NK-92 (cell line): ENCODE results near the gene MAGI2.
"Not testable (repeated sequence)": the region's sequence is repeated elsewhere in the genome, so short reads cannot be mapped to it uniquely, and the experiment has no call there.

Experiments
- DNase-seq: peaks from one replicate; lab custom pipeline; 2025; ENCODE audit not compliant: unreplicated experiment; lab: John Stamatoyannopoulos, UW

Gene MAGI2

GRCh38 chr7:78329001-78329655 lies 1124.3 kb downstream of the MAGI2 start:
- DNase-seq, result no peak

GRCh38 chr7:78327718-78328117 lies 1125.7 kb downstream of the MAGI2 start:
- DNase-seq, result no peak

GRCh38 chr7:78326876-78327275 lies 1126.6 kb downstream of the MAGI2 start:
- no peak for DNase-seq

GRCh38 chr7:78326189-78326588 lies 1127.3 kb downstream of the MAGI2 start:
- DNase-seq, result no peak

GRCh38 chr7:78323118-78323517 lies 1130.3 kb downstream of the MAGI2 start:
- DNase-seq, result no peak

GRCh38 chr7:78322231-78322630 lies 1131.2 kb downstream of the MAGI2 start:
- DNase-seq, result not testable (repeated sequence)

- DNase-seq, result no peak
Observed at GRCh38 chr7:78317371-78317770, 1136.1 kb downstream of the MAGI2 start.

- DNase-seq, result no peak
Observed at GRCh38 chr7:78316110-78316509, 1137.4 kb downstream of the MAGI2 start.

- no peak for DNase-seq
Observed at GRCh38 chr7:78315119-78315518, 1138.3 kb downstream of the MAGI2 start.

GRCh38 chr7:78311181-78311580 lies 1142.3 kb downstream of the MAGI2 start:
- no peak for DNase-seq

GRCh38 chr7:78307892-78308291 lies 1145.6 kb downstream of the MAGI2 start:
- no peak for DNase-seq

- DNase-seq, result no peak
Observed at GRCh38 chr7:78306634-78307033, 1146.8 kb downstream of the MAGI2 start.

- no peak for DNase-seq
Observed at GRCh38 chr7:78301407-78301806, 1152.1 kb downstream of the MAGI2 start.

- DNase-seq, result no peak
Observed at GRCh38 chr7:78299088-78299487, 1154.4 kb downstream of the MAGI2 start.

- DNase-seq, result no peak
Observed at GRCh38 chr7:78296644-78297371, 1156.7 kb downstream of the MAGI2 start.

- no peak for DNase-seq
Observed at GRCh38 chr7:78296046-78296597, 1157.3 kb downstream of the MAGI2 start.

GRCh38 chr7:78289471-78289870 lies 1164.0 kb downstream of the MAGI2 start:
- not testable (repeated sequence) for DNase-seq

GRCh38 chr7:78284945-78285344 lies 1168.5 kb downstream of the MAGI2 start:
- DNase-seq, result no peak

- DNase-seq, result no peak
Observed at GRCh38 chr7:78280276-78280675, 1173.2 kb downstream of the MAGI2 start.

GRCh38 chr7:78279457-78279856 lies 1174.0 kb downstream of the MAGI2 start:
- DNase-seq, result no peak

GRCh38 chr7:78279032-78279431 lies 1174.4 kb downstream of the MAGI2 start:
- no peak for DNase-seq

GRCh38 chr7:78267141-78267540 lies 1186.3 kb downstream of the MAGI2 start:
- no peak for DNase-seq
